Activated naive CD8-positive, alpha-beta T cell (primary cell): ENCODE measurements around the gene PLCL1.
"Not testable (repeated sequence)": the region's sequence is repeated elsewhere in the genome, so short reads cannot be mapped to it uniquely, and the experiment has no call there.

Experiments used
- H3K27ac Mint-ChIP-seq: one replicate; pipeline ENCODE4 v1.8.0; 2021; ENCODE audit warnings: mixed read lengths
- H3K27me3 Mint-ChIP-seq: one replicate; pipeline ENCODE4 v1.8.0; 2021; ENCODE audit warnings: mixed read lengths
- H3K36me3 Mint-ChIP-seq: one replicate; pipeline ENCODE4 v1.8.0; 2021; ENCODE audit warnings: mixed read lengths
- H3K4me1 Mint-ChIP-seq: one replicate; pipeline ENCODE4 v1.8.0; 2021; ENCODE audit warnings: low read depth, mixed read lengths
- H3K4me3 Mint-ChIP-seq: one replicate; pipeline ENCODE4 v1.8.0; 2021; ENCODE audit warnings: mild to moderate bottlenecking, mixed read lengths
- H3K9me3 Mint-ChIP-seq: one replicate; pipeline ENCODE4 v1.8.0; 2021; ENCODE audit warnings: low read depth, mixed read lengths

Gene PLCL1

GRCh38 chr2:198173864-198174263 is 369.5 kb downstream of the PLCL1 start:
- no peaks in the 10 kb centered on the region for H3K4me1 Mint-ChIP-seq

GRCh38 chr2:198175271-198175670 is 370.9 kb downstream of the PLCL1 start:
- Mint-ChIP-seq H3K36me3 (peaks cover 2% of the 10 kb centered on the region), H3K4me1 (no peaks in the 10 kb centered on the region), H3K27me3 (no peaks in the 10 kb centered on the region), H3K4me3 (no peak overlapping the region), H3K9me3 (peaks cover 15% of the 10 kb centered on the region), H3K27ac (no peak overlapping the region)

More at GRCh38 chr2:198173864-198174263, 369.5 kb downstream of the PLCL1 start:
- Mint-ChIP-seq H3K27ac (no peak overlapping the region), H3K36me3 (peaks cover 1% of the 10 kb centered on the region), H3K27me3 (peaks cover 1% of the 10 kb centered on the region), H3K9me3 (peaks cover 13% of the 10 kb centered on the region), H3K4me3 (no peak overlapping the region)

- Mint-ChIP-seq H3K4me1 (no peaks in the 10 kb centered on the region), H3K4me3 (no peak overlapping the region), H3K27ac (no peak overlapping the region), H3K9me3 (peaks cover 15% of the 10 kb centered on the region), H3K27me3 (no peaks in the 10 kb centered on the region), H3K36me3 (peaks cover 2% of the 10 kb centered on the region)
Measured at GRCh38 chr2:198177040-198177439, 372.6 kb downstream of the PLCL1 start.

- Mint-ChIP-seq H3K9me3 (peaks cover 15% of the 10 kb centered on the region), H3K4me3 (no peak overlapping the region), H3K36me3 (peaks cover 2% of the 10 kb centered on the region), H3K27me3 (no peaks in the 10 kb centered on the region), H3K27ac (no peak overlapping the region), H3K4me1 (no peaks in the 10 kb centered on the region)
Measured at GRCh38 chr2:198178766-198179165, 374.4 kb downstream of the PLCL1 start.

- Mint-ChIP-seq H3K36me3 (no peaks in the 10 kb centered on the region), H3K27me3 (peaks cover 9% of the 10 kb centered on the region), H3K4me1 (no peaks in the 10 kb centered on the region), H3K9me3 (no peaks in the 10 kb centered on the region), H3K4me3 (no peak overlapping the region), H3K27ac (no peak overlapping the region)
Measured at GRCh38 chr2:198186257-198186656, 381.9 kb downstream of the PLCL1 start.

- H3K27ac Mint-ChIP-seq: no peak overlapping the region
- H3K4me1 Mint-ChIP-seq: no peaks in the 10 kb centered on the region
- no peaks in the 10 kb centered on the region for H3K9me3 Mint-ChIP-seq
Measured at GRCh38 chr2:198187841-198188240, 383.4 kb downstream of the PLCL1 start.

GRCh38 chr2:198188982-198189381 is 384.6 kb downstream of the PLCL1 start:
- no peaks in the 10 kb centered on the region for H3K36me3 Mint-ChIP-seq
- H3K27ac Mint-ChIP-seq: no peak overlapping the region
- H3K27me3 Mint-ChIP-seq: peaks cover 10% of the 10 kb centered on the region
- no peak overlapping the region for H3K4me3 Mint-ChIP-seq
- H3K4me1 Mint-ChIP-seq: no peaks in the 10 kb centered on the region
- H3K9me3 Mint-ChIP-seq: no peaks in the 10 kb centered on the region

More at GRCh38 chr2:198187841-198188240, 383.4 kb downstream of the PLCL1 start:
- Mint-ChIP-seq H3K27me3 (peaks cover 9% of the 10 kb centered on the region), H3K4me3 (no peak overlapping the region), H3K36me3 (no peaks in the 10 kb centered on the region)

- peaks cover 18% of the 10 kb centered on the region for H3K27me3 Mint-ChIP-seq
- H3K27ac Mint-ChIP-seq: no peak overlapping the region
- H3K4me1 Mint-ChIP-seq: no peaks in the 10 kb centered on the region
- H3K4me3 Mint-ChIP-seq: no peak overlapping the region
- no peaks in the 10 kb centered on the region for H3K9me3 Mint-ChIP-seq
- no peaks in the 10 kb centered on the region for H3K36me3 Mint-ChIP-seq
Measured at GRCh38 chr2:198191651-198192050, 387.3 kb downstream of the PLCL1 start.

GRCh38 chr2:198196556-198196955 is 392.2 kb downstream of the PLCL1 start:
- H3K4me3 Mint-ChIP-seq, H3K9me3 Mint-ChIP-seq, H3K27ac Mint-ChIP-seq, H3K36me3 Mint-ChIP-seq, H3K4me1 Mint-ChIP-seq: not testable (repeated sequence)
- H3K27me3 Mint-ChIP-seq: peaks cover 17% of the 10 kb centered on the region
